ENCODE results near the gene LORICRIN.

LORICRIN gene

DNA sequence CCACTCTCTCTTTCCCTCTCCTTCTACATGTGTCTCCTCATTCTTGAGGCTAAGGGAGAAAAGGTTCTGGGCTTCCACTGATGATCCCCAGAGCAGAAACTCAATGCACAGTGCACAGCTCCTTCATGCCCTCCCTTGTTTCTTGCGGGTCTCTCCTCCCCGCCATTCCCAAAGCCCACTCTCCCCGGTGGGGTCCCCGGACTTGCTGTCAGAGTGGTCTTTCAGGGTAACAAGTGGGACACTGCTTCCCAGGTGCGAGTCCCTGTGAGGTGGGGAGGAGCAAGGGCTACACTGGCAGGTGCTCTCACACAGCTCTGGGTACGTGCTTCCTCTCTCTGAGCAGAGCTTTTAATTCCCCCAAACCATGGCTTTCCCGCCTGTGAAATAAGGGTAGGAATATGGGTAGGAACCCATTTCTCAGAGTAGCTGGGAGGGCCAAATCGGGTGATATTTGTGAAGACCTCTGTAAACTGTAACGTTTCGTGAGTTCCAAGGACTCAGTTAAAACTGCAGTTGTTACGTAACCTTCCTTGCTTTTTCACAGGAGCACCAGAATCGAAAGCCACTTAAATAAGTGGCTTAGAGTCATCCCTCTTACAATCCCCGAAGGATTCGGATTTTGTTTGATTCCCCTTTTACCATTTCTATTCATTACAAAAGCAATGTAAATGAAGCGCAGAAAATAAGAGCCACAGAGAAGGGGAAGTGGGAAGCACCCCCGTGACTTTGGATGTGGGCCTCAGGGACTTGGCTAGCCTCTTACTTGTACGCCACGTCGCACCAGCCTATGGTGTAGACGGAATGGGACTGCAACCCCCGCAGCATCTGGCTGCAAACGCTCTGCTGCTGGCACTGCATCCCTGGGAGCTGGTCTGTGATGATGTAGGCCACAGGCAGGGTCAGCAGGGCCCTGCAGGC, 47.1 kb downstream of the LORICRIN start:
- no peak for DNase-seq (ENCODE audit: low read depth)

DNA sequence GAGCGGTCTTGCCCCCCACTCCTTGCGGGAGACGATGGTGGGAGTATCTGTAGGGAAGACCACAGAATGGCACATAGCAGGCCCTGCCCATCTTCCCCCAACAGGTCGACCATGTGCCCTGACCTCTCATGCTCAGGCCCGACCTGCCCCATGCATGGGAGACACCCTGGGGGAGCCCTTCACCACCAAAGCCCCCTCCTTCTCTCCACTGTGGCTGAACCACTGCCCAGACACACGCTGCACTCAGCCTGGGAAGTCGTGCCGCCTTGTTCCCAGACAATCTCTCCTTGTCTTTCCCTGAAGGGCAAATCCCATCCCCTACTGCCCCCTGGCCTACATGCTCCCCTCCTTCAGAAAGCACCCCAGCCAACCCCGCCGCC, 47.7 kb downstream of the LORICRIN start:
- no peak for DNase-seq (ENCODE audit: low read depth)

DNA sequence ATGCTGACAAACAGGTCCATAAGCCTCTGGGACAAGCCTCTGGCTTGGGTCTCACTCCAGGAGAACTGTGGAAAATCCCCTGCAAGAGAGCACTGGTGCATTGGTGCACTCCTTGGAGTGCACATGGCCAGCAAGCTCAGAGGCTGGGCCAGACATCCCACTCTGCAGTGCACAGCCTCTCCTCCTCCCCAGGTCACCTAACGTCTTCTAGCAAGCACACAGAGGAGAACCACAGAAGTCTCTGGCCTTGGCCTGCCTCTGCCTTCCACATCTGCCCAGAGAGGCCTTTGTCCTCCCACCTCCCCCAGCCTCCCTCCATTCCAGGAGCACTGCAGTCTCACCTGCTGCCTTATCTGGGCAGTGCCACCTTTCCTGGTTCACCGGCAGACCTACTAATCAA, 49.1 kb downstream of the LORICRIN start:
- no peak for DNase-seq (ENCODE audit: low read depth)

DNA sequence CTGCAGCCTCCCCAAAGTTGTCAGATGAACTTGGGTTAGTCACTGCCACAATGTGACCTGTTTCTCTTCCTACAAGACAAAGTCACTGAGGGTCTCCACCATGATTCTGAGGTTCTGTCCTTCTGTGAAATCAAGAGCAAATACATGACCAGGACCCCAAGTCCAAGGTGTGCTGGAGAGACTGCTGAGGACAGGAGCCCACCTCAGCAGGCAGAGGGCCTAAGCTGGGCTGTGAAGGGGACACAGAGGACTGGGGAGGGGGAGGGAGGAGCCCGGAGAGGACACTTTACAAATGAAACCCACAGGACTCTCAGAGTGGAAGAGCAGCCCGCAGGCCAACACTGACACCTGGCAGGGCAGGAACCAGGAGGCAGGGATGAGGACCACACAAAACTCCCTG, 50.0 kb downstream of the LORICRIN start:
- no peak for DNase-seq (ENCODE audit: low read depth)

DNA sequence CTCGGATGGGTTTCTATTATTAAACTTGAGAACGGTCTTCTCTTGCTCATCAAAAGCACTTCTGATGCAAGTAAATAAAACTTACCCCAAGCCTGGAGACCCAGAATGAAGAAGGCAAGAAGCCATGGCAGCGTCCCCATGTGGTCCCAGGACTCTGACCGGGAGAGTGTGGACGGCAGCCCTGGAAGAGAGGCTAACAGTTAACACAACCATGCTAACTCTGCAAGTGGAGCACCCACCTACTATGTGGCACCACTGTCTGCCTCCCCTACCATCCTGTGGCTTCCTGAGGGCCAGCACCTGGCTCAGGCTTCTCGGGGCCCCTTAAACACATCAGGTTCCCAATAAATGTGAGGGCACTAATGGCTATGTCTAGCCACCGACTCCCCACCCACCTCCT, 51.0 kb downstream of the LORICRIN start:
- no peak for DNase-seq (ENCODE audit: low read depth)
